ENCODE data around the gene LRRC18. TPM values are rescaled to one million over a fixed set of nuclear protein-coding genes. Genes with fewer than 3 reads are reported as not detected.

LRRC18 gene
- total and polyA plus RNA-seq, 9 of the 15 experiments (the other 6 are each of a cell fraction or from before 2014, with no cell fraction given) = not detected

GRCh38 chr10:48939790-48940325, at the start of gene LRRC18 (continued):
- TF ChIP-seq MLLT1 (IDR thresholded peaks at IDR 0.05) (no peak), CREB1 (IDR thresholded peaks at IDR 0.05) (no peak), CREB1 (CRISPR knock-in tag; IDR thresholded peaks at IDR 0.05) (no peak), PML (IDR thresholded peaks at IDR 0.05; ENCODE audit: low read length) (no peak)

- no peak for ATAC-seq
- in situ Hi-C loops (cut with MboI) = loop anchor here (5.0 kb wide), 1 partner anchor 182 kb away; no protein-coding TSS in a partner anchor
- WGBS (ENCODE audit: insufficient coverage, low coverage, missing lambda C conversion rate) = 16% methylated on average over 7 of the region's 7 CpGs
These were observed 46.0 kb upstream of the LRRC18 start for GRCh38 chr10:48985621-48986158.

More at GRCh38 chr10:48985621-48986158, 46.0 kb upstream of the LRRC18 start:
- Histone ChIP-seq H3K79me2 (ENCODE audit: control insufficient read depth, insufficient read depth, low read length) (no peaks in the 10 kb centered on the region), H2AFZ (ENCODE audit: low read depth, low read length) (no peak overlapping the region), H3K36me3 (ENCODE audit: control insufficient read depth, insufficient read depth, low read length) (no peaks in the 10 kb centered on the region), H3K9ac (ENCODE audit: insufficient read depth in 1 of 2, low read depth in 2 of 2, low read length in 2 of 2) (peak overlapping the region in 1 of 2 experiments; percentile 23; a peak in 1 of 4 replicates), H3K27ac (ENCODE audit: extremely low read depth, low read depth, low read length) (no peak overlapping the region), H3K4me2 (ENCODE audit: insufficient read depth, low read length) (no peak overlapping the region), H3K9me1 (ENCODE audit: control insufficient read depth, insufficient read depth, low read length) (no peaks in the 10 kb centered on the region), H3K9me3 (replicated peaks; ENCODE audit: control insufficient read depth, insufficient read depth, low read depth, low read length) (no peaks in the 10 kb centered on the region), H3K27me3 (ENCODE audit: control insufficient read depth in 2 of 2, insufficient read depth in 2 of 2, low read length in 2 of 2) (peaks cover 3 to 26% of the 10 kb centered on the region in 2 experiments; a peak in 3 of 5 replicates), H3K4me1 (replicated peaks in 1 of 2; ENCODE audit: control insufficient read depth in 2 of 2, insufficient read depth in 2 of 2, low read length in 2 of 2) (peaks cover 4 to 9% of the 10 kb centered on the region in 2 experiments; a peak in 2 of 5 replicates), H4K20me1 (replicated peaks; ENCODE audit: control insufficient read depth, insufficient read depth, low read length) (no peaks in the 10 kb centered on the region), H3K4me3 (no peak overlapping the region)
- ChIA-PET POLR2A (interaction anchor here (0.7 to 1.1 kb wide), 3 partner anchors 8 to 312 kb away, joined by 3 read pairs; no protein-coding TSS in a partner anchor), CTCF (ENCODE audit: low intra/inter-chr PET ratio) (no interaction called here)
- FAIRE-seq (no peak), DNase-seq (ENCODE audit: extremely low read depth in 1 of 4, low spot score in 3 of 4) (no peak)
- BruUV-seq (replicated peaks) = no TSS peak
- TF ChIP-seq CEBPB (tag; IDR thresholded peaks at IDR 0.05) (no peak), CTCF (IDR thresholded peaks at IDR 0.05 in 2 of 3, conservative IDR thresholded peaks at IDR 0.05 in 1 of 3; ENCODE audit: insufficient read depth in 2 of 3, low read depth in 1 of 3, low read length in 3 of 3) (no peak), HIVEP1 (CRISPR knock-in tag; IDR thresholded peaks at IDR 0.05) (no peak), ZNF79 (CRISPR knock-in tag; IDR thresholded peaks at IDR 0.05; ENCODE audit: low read depth) (no peak), MCM5 (IDR thresholded peaks at IDR 0.05; ENCODE audit: low read depth) (no peak), SMAD3 (CRISPR knock-in tag; conservative IDR thresholded peaks at IDR 0.05) (no peak), PHF8 (IDR thresholded peaks at IDR 0.05; ENCODE audit: borderline replicate concordance, low read length) (no peak), TRIM24 (IDR thresholded peaks at IDR 0.05) (no peak), PTTG1 (tag; IDR thresholded peaks at IDR 0.05; ENCODE audit: low read depth) (no peak), KLF1 (tag; IDR thresholded peaks at IDR 0.05) (no peak), ZNF212 (CRISPR knock-in tag; IDR thresholded peaks at IDR 0.05) (no peak), KLF16 (IDR thresholded peaks at IDR 0.05) (no peak)
- TF ChIP-seq, protein P1, sequence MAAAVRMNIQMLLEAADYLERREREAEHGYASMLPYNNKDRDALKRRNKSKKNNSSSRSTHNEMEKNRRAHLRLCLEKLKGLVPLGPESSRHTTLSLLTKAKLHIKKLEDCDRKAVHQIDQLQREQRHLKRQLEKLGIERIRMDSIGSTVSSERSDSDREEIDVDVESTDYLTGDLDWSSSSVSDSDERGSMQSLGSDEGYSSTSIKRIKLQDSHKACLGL (CRISPR knock-in tag; IDR thresholded peaks at IDR 0.05; ENCODE audit: borderline replicate concordance, poor library complexity, severe bottlenecking) = no peak
- TF ChIP-seq, protein P2, sequence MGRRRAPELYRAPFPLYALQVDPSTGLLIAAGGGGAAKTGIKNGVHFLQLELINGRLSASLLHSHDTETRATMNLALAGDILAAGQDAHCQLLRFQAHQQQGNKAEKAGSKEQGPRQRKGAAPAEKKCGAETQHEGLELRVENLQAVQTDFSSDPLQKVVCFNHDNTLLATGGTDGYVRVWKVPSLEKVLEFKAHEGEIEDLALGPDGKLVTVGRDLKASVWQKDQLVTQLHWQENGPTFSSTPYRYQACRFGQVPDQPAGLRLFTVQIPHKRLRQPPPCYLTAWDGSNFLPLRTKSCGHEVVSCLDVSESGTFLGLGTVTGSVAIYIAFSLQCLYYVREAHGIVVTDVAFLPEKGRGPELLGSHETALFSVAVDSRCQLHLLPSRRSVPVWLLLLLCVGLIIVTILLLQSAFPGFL (CRISPR knock-in tag; IDR thresholded peaks at IDR 0.05) = no peak
- intact Hi-C loops (cut with micrococcal nuclease) = no loop called here

Measured in K562 (cell line).